HFFc6 (cell line): ENCODE results near the gene PASK. TPM values are rescaled to one million over a fixed set of nuclear protein-coding genes. Genes with fewer than 3 reads are reported as not detected.

Source experiments
- DNase-seq: peaks from one replicate; pipeline ENCODE4 v3.0.0-alpha.2; 2018
- H3K27ac Mint-ChIP-seq: 2 replicates; pipeline ENCODE4 v1.8.0; 2020; ENCODE audit warnings: mild to moderate bottlenecking, mixed read lengths
- H3K27me3 Mint-ChIP-seq: 2 replicates; pipeline ENCODE4 v1.8.0; 2021; ENCODE audit warnings: mild to moderate bottlenecking, moderate library complexity, mixed read lengths; ENCODE audit not compliant: insufficient read depth
- H3K36me3 Mint-ChIP-seq: 2 replicates; pipeline ENCODE4 v1.8.0; 2021; ENCODE audit warnings: low read depth, mixed read lengths
- H3K4me1 Mint-ChIP-seq: 2 replicates; pipeline ENCODE4 v1.8.0; 2020; ENCODE audit warnings: low read depth, mixed read lengths
- H3K4me3 Mint-ChIP-seq: 2 replicates; pipeline ENCODE4 v1.8.0; 2020; ENCODE audit warnings: mild to moderate bottlenecking, moderate library complexity, mixed read lengths
- H3K9me3 Mint-ChIP-seq: 2 replicates; pipeline ENCODE4 v1.8.0; 2020; ENCODE audit warnings: mild to moderate bottlenecking, mixed read lengths
- CTCF ChIP-seq: fragments of 200-600 bp; sonication (generic); IDR thresholded peaks from 2 replicates; pipeline ENCODE4 v1.5.0; 2021; ENCODE audit warnings: antibody characterized with exemption, mild to moderate bottlenecking
- total RNA-seq, 6 experiments: library from RNA; stranded (reverse); fragmentation: NEBNext Ultra II Directional; extraction: Animal tissue kit (Norgen Biotek cat#: 25700); gene quantifications; 2 replicates in 1 of 6; 3 replicates in 5 of 6; pipeline ENCODE4 v1.2.3, GENCODE V29; 2021

The PASK gene
- total RNA-seq, 6 experiments from 2014 or later = 3.3 to 7.1 (median 6.0) TPM

- H3K27ac Mint-ChIP-seq = no peak overlapping the region
- H3K4me3 Mint-ChIP-seq = no peak overlapping the region
- peaks cover 3% of the 10 kb centered on the region; the same call in 1 of the 2 replicates for H3K36me3 Mint-ChIP-seq
- TF ChIP-seq CTCF = no peak
- no peaks in the 10 kb centered on the region; the same call in 1 of the 2 replicates for H3K27me3 Mint-ChIP-seq
- no peaks in the 10 kb centered on the region for H3K9me3 Mint-ChIP-seq
- DNase-seq = no peak
- no peaks in the 10 kb centered on the region for H3K4me1 Mint-ChIP-seq
Measured at GRCh38 chr2:241184901-241185300, 35.6 kb upstream of the PASK start.

- H3K36me3 Mint-ChIP-seq = peaks cover 16% of the 10 kb centered on the region
- no peak overlapping the region for H3K4me3 Mint-ChIP-seq
- H3K27me3 Mint-ChIP-seq = no peaks in the 10 kb centered on the region; the same call in 1 of the 2 replicates
- H3K4me1 Mint-ChIP-seq = no peaks in the 10 kb centered on the region
- no peak for TF ChIP-seq CTCF
- no peak for DNase-seq
- no peak overlapping the region for H3K27ac Mint-ChIP-seq
- no peaks in the 10 kb centered on the region for H3K9me3 Mint-ChIP-seq
Measured at GRCh38 chr2:241183221-241183620, 33.9 kb upstream of the PASK start.

- Mint-ChIP-seq H3K4me1 (no peaks in the 10 kb centered on the region), H3K9me3 (no peaks in the 10 kb centered on the region)
Measured at GRCh38 chr2:241182531-241183133, 33.4 kb upstream of the PASK start.

GRCh38 chr2:241182126-241182525 lies 32.9 kb upstream of the PASK start:
- DNase-seq = no peak

More at GRCh38 chr2:241182531-241183133, 33.4 kb upstream of the PASK start:
- peaks cover 16% of the 10 kb centered on the region for H3K36me3 Mint-ChIP-seq
- H3K27me3 Mint-ChIP-seq = no peaks in the 10 kb centered on the region; the same call in 1 of the 2 replicates
- TF ChIP-seq CTCF = no peak
- DNase-seq = no peak
- no peak overlapping the region for H3K27ac Mint-ChIP-seq
- no peak overlapping the region for H3K4me3 Mint-ChIP-seq

GRCh38 chr2:241180495-241180894 lies 31.2 kb upstream of the PASK start:
- Mint-ChIP-seq H3K27me3 (no peaks in the 10 kb centered on the region; the same call in 1 of the 2 replicates), H3K9me3 (no peaks in the 10 kb centered on the region), H3K4me1 (no peaks in the 10 kb centered on the region), H3K27ac (no peak overlapping the region), H3K36me3 (peaks cover 16% of the 10 kb centered on the region), H3K4me3 (no peak overlapping the region)
- no peak for DNase-seq
- TF ChIP-seq CTCF = no peak

More at GRCh38 chr2:241182126-241182525, 32.9 kb upstream of the PASK start:
- TF ChIP-seq CTCF = no peak
- Mint-ChIP-seq H3K36me3 (peaks cover 16% of the 10 kb centered on the region), H3K9me3 (no peaks in the 10 kb centered on the region), H3K4me3 (no peak overlapping the region), H3K27ac (no peak overlapping the region), H3K4me1 (no peaks in the 10 kb centered on the region), H3K27me3 (no peaks in the 10 kb centered on the region; the same call in 1 of the 2 replicates)
